Measurements from ENCODE around the gene PATJ.

PATJ gene

GRCh38 chr1:62057641-62058290, 315.5 kb downstream of the PATJ start:
- H3K4me3 Mint-ChIP-seq, result no peak overlapping the region
- ATAC-seq (replicated peaks) (no peak), DNase-seq (no peak)
- H3K9me3 Mint-ChIP-seq, result no peaks in the 10 kb centered on the region
- peaks cover 10% of the 10 kb centered on the region for H3K36me3 Mint-ChIP-seq (ENCODE audit: insufficient read depth)
- H3K4me1 Mint-ChIP-seq (ENCODE audit: low read depth in 2 of 2), result peaks cover 0 to 4% of the 10 kb centered on the region in 2 donors
- no peak overlapping the region for H3K27ac Mint-ChIP-seq
- no peaks in the 10 kb centered on the region for H3K27me3 Mint-ChIP-seq

DNA sequence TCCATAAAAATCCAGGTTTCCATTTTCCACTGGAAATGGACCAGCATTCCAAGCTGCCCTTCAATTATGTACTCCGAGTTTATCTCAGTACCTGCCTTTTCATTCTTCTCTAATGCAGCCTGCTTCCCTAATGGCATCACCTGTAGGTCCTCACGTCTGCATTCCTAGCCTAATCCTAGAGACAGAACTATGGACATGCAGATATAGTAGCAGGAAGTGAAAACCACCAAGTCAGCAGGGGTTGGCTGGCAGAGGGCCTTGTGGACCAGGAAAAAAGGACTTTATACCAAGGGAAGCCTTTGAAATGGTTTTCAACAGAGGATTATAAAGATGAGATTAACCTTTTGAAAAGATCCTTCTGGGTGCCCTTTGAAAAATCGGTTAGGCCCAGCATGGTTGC, 316.7 kb downstream of the PATJ start:
- Mint-ChIP-seq H3K27ac (no peak overlapping the region), H3K27me3 (no peaks in the 10 kb centered on the region), H3K9me3 (no peaks in the 10 kb centered on the region), H3K4me3 (no peak overlapping the region), H3K36me3 (ENCODE audit: insufficient read depth) (peaks cover 9% of the 10 kb centered on the region), H3K4me1 (ENCODE audit: low read depth in 2 of 2) (peaks cover 0 to 4% of the 10 kb centered on the region in 2 donors)
- ATAC-seq (replicated peaks), result no peak
- DNase-seq, result no peak

DNA sequence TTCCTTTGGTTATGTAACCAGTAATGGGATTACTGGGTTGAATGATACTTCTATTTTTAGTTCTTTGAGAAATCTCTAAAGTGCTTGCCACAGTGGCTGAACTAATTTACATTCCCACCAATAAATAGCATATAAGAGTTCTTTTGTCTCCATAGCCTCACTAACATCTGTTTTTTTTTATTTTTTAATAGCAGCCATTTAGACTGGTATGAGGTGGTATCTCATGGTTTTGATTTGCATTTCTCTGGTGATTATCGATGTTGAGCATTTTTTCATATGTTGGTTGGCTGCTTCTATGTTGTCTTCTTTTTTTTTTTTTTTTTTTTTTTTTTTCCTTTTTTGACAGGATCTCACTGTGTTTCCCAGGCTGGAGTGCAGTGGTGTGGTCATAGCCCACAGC, 319.8 kb downstream of the PATJ start:
- H3K27ac Mint-ChIP-seq, result no peak overlapping the region
- H3K36me3 Mint-ChIP-seq (ENCODE audit: insufficient read depth), result peaks cover 11% of the 10 kb centered on the region
- H3K4me1 Mint-ChIP-seq (ENCODE audit: low read depth in 2 of 2), result peaks cover 0 to 1% of the 10 kb centered on the region in 2 donors
- H3K4me3 Mint-ChIP-seq, result no peak overlapping the region
- H3K27me3 Mint-ChIP-seq, result no peaks in the 10 kb centered on the region
- ATAC-seq (replicated peaks), result no peak
- no peaks in the 10 kb centered on the region for H3K9me3 Mint-ChIP-seq
- DNase-seq, result no peak

DNA sequence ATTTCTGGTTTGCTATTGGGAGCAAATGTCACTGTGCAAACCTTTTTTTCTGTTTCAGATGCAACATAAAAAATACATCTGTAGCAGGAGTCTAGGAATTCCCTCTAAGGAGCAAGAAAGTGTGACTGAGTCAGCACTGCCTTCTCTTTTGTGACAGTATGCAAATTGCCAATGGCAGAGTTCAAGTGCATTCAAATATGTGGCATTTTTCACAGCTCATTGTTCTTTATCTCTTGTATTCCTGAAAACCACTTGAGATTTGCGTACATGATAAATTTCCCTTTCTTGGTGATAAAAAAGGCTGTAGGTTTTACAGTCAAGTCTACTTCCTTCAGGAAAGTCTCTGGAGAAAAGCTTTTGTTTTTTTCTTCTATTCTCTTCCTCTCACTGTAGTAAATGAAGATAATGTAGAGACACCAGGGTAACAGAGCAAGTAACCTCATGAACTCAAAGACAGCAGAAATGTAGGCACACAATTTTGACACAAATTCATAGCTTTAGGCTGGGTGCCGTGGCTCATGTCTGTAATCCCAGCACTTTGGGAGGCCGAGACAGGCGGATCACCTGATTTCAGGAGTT, 322.6 kb downstream of the PATJ start:
- Mint-ChIP-seq H3K27ac (no peak overlapping the region), H3K4me1 (ENCODE audit: low read depth in 2 of 2) (no peaks in the 10 kb centered on the region), H3K27me3 (no peaks in the 10 kb centered on the region), H3K4me3 (no peak overlapping the region), H3K36me3 (ENCODE audit: insufficient read depth) (peaks cover 14% of the 10 kb centered on the region), H3K9me3 (no peaks in the 10 kb centered on the region)
- no peak for ATAC-seq (replicated peaks)
- no peak for DNase-seq

DNA sequence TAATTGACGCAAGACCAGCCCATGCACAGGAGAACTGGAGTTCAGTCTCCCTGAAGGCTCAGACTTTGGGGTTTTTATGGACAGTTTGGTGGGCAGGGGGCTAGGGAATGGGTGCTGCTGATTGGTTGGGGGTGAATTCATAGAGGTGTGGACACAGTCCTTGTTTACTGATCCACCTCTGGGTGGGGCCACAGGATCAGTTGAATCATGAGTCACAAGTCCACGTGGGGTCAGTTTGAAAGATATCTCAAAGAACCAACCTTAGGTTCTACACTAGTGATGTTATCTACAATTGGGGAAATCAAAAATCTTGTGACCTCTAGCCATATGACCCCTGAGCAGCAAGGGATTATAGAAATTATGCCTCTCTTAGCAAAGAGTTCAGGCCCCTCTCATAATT, 324.4 kb downstream of the PATJ start:
- no peak overlapping the region for H3K27ac Mint-ChIP-seq

GRCh38 chr1:62068416-62068843, 326.1 kb downstream of the PATJ start:
- no peak for ATAC-seq (replicated peaks)
- Mint-ChIP-seq H3K36me3 (ENCODE audit: insufficient read depth) (peaks cover 7% of the 10 kb centered on the region), H3K4me3 (no peak overlapping the region), H3K27me3 (no peaks in the 10 kb centered on the region), H3K9me3 (no peaks in the 10 kb centered on the region), H3K4me1 (ENCODE audit: low read depth in 2 of 2) (no peaks in the 10 kb centered on the region), H3K27ac (no peak overlapping the region)
- no peak for DNase-seq

More for the DNA sequence above, 324.4 kb downstream of the PATJ start:
- Mint-ChIP-seq H3K4me3 (no peak overlapping the region), H3K36me3 (ENCODE audit: insufficient read depth) (peaks cover 12% of the 10 kb centered on the region), H3K4me1 (ENCODE audit: low read depth in 2 of 2) (no peaks in the 10 kb centered on the region), H3K27me3 (no peaks in the 10 kb centered on the region), H3K9me3 (no peaks in the 10 kb centered on the region)
- ATAC-seq (replicated peaks) (no peak), DNase-seq (no peak)

GRCh38 chr1:62068978-62069377, 326.7 kb downstream of the PATJ start:
- Mint-ChIP-seq H3K27ac (no peak overlapping the region), H3K4me1 (ENCODE audit: low read depth in 2 of 2) (no peaks in the 10 kb centered on the region), H3K36me3 (ENCODE audit: insufficient read depth) (peaks cover 4% of the 10 kb centered on the region), H3K9me3 (no peaks in the 10 kb centered on the region), H3K4me3 (no peak overlapping the region), H3K27me3 (no peaks in the 10 kb centered on the region)
- ATAC-seq (replicated peaks) (no peak), DNase-seq (no peak)

GRCh38 chr1:62070384-62071011, 328.2 kb downstream of the PATJ start:
- DNase-seq, result no peak
- H3K9me3 Mint-ChIP-seq, result no peaks in the 10 kb centered on the region
- no peaks in the 10 kb centered on the region for H3K27me3 Mint-ChIP-seq
- no peak overlapping the region for H3K27ac Mint-ChIP-seq
- ATAC-seq (replicated peaks), result no peak
- no peak overlapping the region for H3K4me3 Mint-ChIP-seq
- H3K36me3 Mint-ChIP-seq (ENCODE audit: insufficient read depth), result peaks cover 3% of the 10 kb centered on the region
- no peaks in the 10 kb centered on the region for H3K4me1 Mint-ChIP-seq (ENCODE audit: low read depth in 2 of 2)

DNA sequence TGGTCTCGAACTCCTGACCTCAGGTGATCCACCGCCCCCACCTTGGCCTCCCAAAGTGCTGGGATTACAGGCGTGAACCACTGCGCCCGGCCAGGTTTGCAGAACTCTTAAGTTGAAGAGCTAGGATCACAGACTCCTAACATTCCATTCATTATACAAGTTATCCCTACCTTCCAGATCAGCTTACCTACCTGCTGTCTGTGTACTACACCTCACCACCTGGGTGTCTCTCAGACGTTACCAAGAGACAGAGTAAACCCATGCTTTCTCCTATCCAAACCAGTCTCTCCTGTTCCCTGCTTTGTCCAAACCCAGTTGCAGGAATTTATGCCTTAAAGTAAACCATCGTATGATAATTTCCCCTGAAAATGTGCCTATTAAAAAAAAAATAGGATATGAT, 329.4 kb downstream of the PATJ start:
- no peak overlapping the region for H3K4me3 Mint-ChIP-seq
- no peaks in the 10 kb centered on the region for H3K4me1 Mint-ChIP-seq (ENCODE audit: low read depth in 2 of 2)
- no peaks in the 10 kb centered on the region for H3K27me3 Mint-ChIP-seq
- peaks cover 3% of the 10 kb centered on the region for H3K36me3 Mint-ChIP-seq (ENCODE audit: insufficient read depth)
- H3K27ac Mint-ChIP-seq, result no peak overlapping the region
- DNase-seq (no peak), ATAC-seq (replicated peaks) (no peak)
- no peaks in the 10 kb centered on the region for H3K9me3 Mint-ChIP-seq

DNA sequence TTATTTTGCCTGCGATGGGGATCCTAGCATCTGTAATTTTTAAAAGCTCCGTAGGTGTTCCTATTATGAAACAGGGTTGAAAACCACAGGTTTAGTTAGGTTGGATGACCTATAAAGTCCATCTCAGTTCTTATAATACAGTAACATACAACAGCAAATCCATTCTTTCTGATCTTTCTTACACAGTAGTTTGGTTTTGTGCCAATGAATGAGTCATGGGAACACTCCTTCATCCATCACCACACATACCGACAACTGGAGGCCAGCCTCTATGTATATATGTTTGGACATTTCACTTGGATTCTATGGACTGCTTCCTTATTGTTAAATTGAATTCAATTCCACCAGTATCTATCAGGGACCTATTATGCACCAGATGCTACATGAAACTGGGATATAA, 334.0 kb downstream of the PATJ start:
- Mint-ChIP-seq H3K9me3 (no peaks in the 10 kb centered on the region), H3K4me1 (ENCODE audit: low read depth in 2 of 2) (no peaks in the 10 kb centered on the region), H3K36me3 (ENCODE audit: insufficient read depth) (peaks cover 8% of the 10 kb centered on the region), H3K4me3 (no peak overlapping the region), H3K27ac (no peak overlapping the region), H3K27me3 (no peaks in the 10 kb centered on the region)
- no peak for DNase-seq
- no peak for ATAC-seq (replicated peaks)

- Mint-ChIP-seq H3K27ac (no peak overlapping the region), H3K36me3 (ENCODE audit: insufficient read depth) (peaks cover 8% of the 10 kb centered on the region), H3K4me3 (no peak overlapping the region), H3K27me3 (no peaks in the 10 kb centered on the region), H3K4me1 (ENCODE audit: low read depth in 2 of 2) (no peaks in the 10 kb centered on the region), H3K9me3 (no peaks in the 10 kb centered on the region)
- ATAC-seq (replicated peaks), result no peak
- no peak for DNase-seq
Measured at GRCh38 chr1:62077821-62078220, 335.5 kb downstream of the PATJ start.

GRCh38 chr1:62082456-62083363, 340.4 kb downstream of the PATJ start:
- ATAC-seq (replicated peaks), result no peak
- no peak overlapping the region for H3K27ac Mint-ChIP-seq
- DNase-seq, result peak in 2 of 3 experiments; percentile 6 to 26
- H3K36me3 Mint-ChIP-seq (ENCODE audit: insufficient read depth), result peaks cover 28% of the 10 kb centered on the region
- no peaks in the 10 kb centered on the region for H3K27me3 Mint-ChIP-seq
- H3K4me3 Mint-ChIP-seq, result no peak overlapping the region
- no peaks in the 10 kb centered on the region for H3K9me3 Mint-ChIP-seq
- no peaks in the 10 kb centered on the region for H3K4me1 Mint-ChIP-seq (ENCODE audit: low read depth in 2 of 2)

DNA sequence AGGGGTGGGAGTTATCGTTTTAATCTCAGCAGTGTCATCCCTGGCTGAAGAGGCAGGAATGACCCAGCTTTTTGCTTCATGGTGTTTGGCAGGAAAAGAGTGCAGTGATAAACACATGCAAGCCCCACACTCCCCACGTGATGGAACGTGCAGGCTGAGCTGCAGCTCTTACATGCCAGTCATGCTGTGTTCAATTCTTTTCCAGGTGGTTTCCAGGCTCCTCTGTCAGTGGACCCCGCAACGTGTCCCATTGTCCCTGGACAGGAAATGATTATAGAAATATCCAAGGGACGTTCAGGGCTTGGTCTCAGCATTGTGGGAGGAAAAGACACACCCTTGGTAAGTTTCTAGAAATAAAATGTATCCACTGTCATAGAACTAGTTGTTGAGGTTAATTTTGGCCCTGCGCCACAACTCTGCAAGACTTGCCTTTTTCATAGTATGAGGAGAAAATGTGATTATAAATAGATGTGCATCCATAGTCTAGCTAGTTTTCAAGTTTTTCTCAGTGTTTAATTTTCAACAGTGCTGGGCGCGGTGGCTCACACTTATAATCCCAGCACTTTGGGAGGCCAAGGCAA, 342.1 kb downstream of the PATJ start:
- ATAC-seq (replicated peaks), result no peak
- H3K4me1 Mint-ChIP-seq (ENCODE audit: low read depth in 2 of 2), result no peaks in the 10 kb centered on the region
- H3K9me3 Mint-ChIP-seq, result no peaks in the 10 kb centered on the region
- H3K36me3 Mint-ChIP-seq (ENCODE audit: insufficient read depth), result peaks cover 34% of the 10 kb centered on the region
- no peak overlapping the region for H3K4me3 Mint-ChIP-seq
- DNase-seq, result no peak
- H3K27ac Mint-ChIP-seq, result no peak overlapping the region
- no peaks in the 10 kb centered on the region for H3K27me3 Mint-ChIP-seq
